HT1080 (cell line): ENCODE results near the gene EDEM2. TPM values are rescaled to one million over a fixed set of nuclear protein-coding genes. Genes with fewer than 3 reads are reported as not detected.
"Not testable (repeated sequence)": the region's sequence is repeated elsewhere in the genome, so short reads cannot be mapped to it uniquely, and the experiment has no call there.

Source experiments
- DNase-seq: peaks from one replicate; pipeline ENCODE4 v3.0.0-alpha.2; 2015; ENCODE audit warnings: low read depth
- small RNA-seq: library from RNA; depleted of rRNA; stranded (forward); fragments of <200 nt; gene quantifications from one replicate; pipeline ENCODE3, GENCODE V24; 2014
- total RNA-seq: library from RNA; depleted of rRNA; stranded (reverse); fragments of >200 nt; shearing (Covaris generic); gene quantifications from 2 replicates; pipeline ENCODE4 v1.2.3, GENCODE V29; 2014; rRNA removed

Gene EDEM2
- total RNA-seq, 1 experiment from 2014 or later = 37.6 TPM

GRCh38 chr20:35091816-35092523 is 55.2 kb downstream of the EDEM2 start:
- DNase-seq = no peak

DNA sequence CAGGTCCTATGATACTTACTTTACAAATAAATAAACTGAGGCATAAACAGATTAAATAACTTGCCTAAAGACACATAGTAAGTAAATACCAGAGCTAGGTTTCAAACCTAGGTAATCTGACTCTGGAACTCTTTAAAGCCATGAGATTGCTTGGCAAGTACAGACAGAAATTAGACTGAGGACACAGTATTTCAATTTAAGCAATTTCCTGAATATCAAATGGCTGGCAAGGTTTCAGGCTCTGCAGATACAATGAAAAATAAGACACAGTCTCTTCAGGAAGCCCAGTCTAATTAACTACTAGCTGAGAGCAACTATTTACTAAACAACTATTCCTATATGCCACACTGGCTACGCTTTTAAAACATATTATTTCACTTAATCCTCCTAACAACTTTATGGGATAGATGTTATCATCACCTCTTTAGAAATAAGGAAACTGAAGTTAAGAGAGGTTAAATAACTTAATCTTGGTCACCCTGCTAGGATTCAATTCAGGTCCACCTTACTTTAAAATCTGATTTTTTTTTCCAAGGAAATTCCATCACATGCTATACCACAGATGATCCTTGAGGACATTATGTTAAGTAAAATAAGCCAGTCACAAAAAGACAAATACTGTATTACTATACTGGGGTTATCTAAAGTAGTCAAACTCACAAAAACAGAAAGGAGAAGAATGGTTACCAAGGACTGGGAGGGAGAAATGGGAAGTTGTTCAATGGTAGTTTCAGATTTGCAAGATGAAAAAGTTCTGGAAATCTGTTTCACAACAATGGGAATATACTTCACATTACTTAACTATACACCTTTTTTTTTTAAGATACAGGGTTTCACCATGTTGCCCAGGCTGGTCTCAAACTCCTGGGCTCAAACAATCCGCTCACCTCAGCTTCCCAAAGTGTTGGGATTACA is 58.6 kb downstream of the EDEM2 start:
- no peak for DNase-seq

- no peak for DNase-seq
Observed at GRCh38 chr20:35087791-35088190, 59.3 kb downstream of the EDEM2 start.

GRCh38 chr20:35087355-35087754 is 59.8 kb downstream of the EDEM2 start:
- no peak for DNase-seq

DNA sequence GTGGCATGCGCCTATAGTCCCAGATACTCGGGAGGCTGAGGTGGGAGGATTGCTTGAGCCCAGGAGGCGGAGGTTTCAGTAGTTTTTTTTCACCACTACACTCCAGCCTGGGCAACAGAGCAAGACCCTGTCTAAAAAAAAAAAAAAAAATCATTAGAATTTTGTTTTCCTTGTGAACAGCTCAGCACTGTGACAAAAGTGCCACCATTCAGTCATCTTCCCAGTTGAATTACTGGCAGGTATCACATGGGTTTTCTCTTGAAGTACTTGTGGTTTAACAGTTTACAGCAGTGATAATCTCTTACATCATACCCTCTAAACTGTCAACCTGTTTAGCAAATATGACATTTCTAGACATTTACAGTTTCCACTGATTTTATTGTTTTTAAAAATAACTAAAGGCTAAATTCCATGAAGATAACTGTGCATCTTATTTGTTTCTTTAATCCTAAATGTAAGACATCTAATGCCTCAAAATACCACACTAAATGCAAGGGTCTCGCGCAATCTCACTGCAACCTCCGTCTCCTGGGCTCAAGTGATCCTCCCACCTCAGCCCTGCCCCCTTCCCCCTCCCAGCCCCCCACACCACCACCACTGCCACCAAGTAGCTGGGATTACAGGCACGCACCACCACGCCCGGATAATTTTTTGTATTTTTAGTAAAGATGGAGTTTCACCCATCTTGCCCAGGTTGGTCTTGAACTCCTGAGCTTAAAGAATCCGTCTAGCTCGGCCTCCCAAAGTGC is 61.5 kb downstream of the EDEM2 start:
- no peak for DNase-seq

DNA sequence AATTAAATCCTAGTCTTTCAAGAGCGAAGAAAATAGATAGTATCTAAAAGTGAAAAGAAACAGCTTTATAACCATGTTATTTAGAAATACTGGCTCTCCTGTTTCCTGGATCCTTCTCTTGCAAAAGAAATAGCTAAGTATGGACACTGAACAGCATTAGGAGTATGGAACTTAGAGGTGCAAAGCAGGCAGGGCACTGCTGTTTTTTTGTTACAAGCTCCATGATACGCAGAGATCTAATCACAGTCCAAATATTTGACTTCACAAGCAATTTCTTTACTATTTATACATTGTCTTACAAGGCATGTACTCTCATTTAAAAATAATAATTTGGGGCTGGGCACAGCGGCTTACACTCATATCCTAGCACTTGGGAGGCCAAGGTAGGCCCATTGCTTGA is 62.1 kb downstream of the EDEM2 start:
- no peak for DNase-seq

- DNase-seq = not testable (repeated sequence)
Observed at GRCh38 chr20:35080348-35080642, 66.8 kb downstream of the EDEM2 start.

GRCh38 chr20:35079472-35080347 is 67.4 kb downstream of the EDEM2 start:
- DNase-seq = no peak

DNA sequence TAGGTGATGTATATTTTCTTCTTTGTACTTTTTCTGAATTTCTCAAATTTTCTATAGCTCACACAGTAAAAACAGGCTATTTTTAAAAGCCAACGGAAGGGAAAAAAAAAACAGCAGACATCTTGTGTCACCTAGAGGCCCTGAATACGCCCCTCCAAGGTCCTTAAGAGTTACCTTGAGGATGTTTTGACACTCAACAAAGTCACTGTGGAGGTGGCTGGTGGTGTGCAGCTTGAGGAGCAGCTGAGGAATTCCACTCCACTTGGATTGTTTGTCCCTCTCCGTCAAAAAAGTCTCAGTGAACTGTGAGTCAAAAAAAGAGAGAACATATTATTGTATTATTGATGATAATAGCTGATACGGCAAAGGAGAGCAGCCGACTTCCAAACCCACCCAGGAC is 69.3 kb downstream of the EDEM2 start:
- DNase-seq = no peak

GRCh38 chr20:35077341-35077740 is 69.8 kb downstream of the EDEM2 start:
- DNase-seq = no peak

GRCh38 chr20:35071436-35072153 is 75.5 kb downstream of the EDEM2 start:
- not testable (repeated sequence) for DNase-seq

DNA sequence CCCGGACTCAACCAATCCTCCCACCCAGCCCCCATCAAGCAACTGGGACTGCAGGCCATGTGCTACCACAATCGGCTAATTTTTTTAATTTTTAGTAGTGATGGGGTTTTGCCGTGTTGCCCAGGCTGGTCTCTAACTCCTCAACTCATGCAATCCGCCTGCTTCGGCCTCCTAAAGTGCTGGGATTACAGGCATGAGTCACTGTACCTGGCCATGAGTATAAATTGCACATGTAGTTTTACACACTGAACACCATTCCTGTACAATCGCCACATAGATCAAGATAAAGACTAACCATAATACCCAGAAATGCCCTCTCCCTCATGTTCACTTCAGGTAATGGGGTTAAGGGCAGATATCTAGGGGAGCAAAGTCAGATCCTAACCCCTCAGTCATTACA is 80.9 kb downstream of the EDEM2 start:
- DNase-seq = no peak

Small RNA genes lying within 50 kb of the gene (small RNA-seq; reads per million reads assigned to genes)
- gene RF00275 (not detected), gene RNA5SP483 (not detected)

Other genes with a start within 250 kb of the EDEM2 start
- 91.8 and 95.1 TPM in 2 replicates for gene GSS, start 191.5 kb downstream of the EDEM2 start, total RNA-seq
- gene MYH7B, start 191.5 kb downstream of the EDEM2 start, total RNA-seq = 0.33 TPM in 1 of 2 replicates, not detected in the other
- gene TRPC4AP, start 54.5 kb downstream of the EDEM2 start, total RNA-seq = 35.0 and 46.7 TPM in 2 replicates
- 73.5 and 96.8 TPM in 2 replicates for gene PROCR, start 24.7 kb upstream of the EDEM2 start, total RNA-seq
- gene MMP24, start 79.4 kb upstream of the EDEM2 start, total RNA-seq = 0.23 and 0.30 TPM in 2 replicates
- 26.4 and 38.1 TPM in 2 replicates for gene MMP24OS, start 130.8 kb upstream of the EDEM2 start, total RNA-seq
- gene EIF6, start 137.4 kb upstream of the EDEM2 start, total RNA-seq = 516 and 620 TPM in 2 replicates
- not detected in 2 replicates for gene FAM83C, start 145.1 kb upstream of the EDEM2 start, total RNA-seq